DOHH2 (cell line): ENCODE results near the gene PF4V1.

Experiments used
- H3F3A ChIP-seq: fragments of 200-600 bp; sonication (generic), shearing (Covaris generic); 2 replicates; pipeline ENCODE4 v1.6.0; 2016; ENCODE audit warnings: antibody characterized with exemption, mild to moderate bottlenecking; ENCODE audit not compliant: control insufficient read depth, insufficient read depth
- H3K27ac ChIP-seq: fragments of 200-600 bp; sonication (generic); 2 replicates; pipeline ENCODE4 v1.5.1; 2014; ENCODE audit warnings: low read depth, mild to moderate bottlenecking, low read length, moderate library complexity
- H3K27me3 ChIP-seq: fragments of 200-600 bp; sonication (generic); 2 replicates; pipeline ENCODE4 v1.6.1; 2014; ENCODE audit warnings: mild to moderate bottlenecking, low read length, mixed read lengths; ENCODE audit not compliant: control insufficient read depth
- H3K36me3 ChIP-seq: fragments of 200-600 bp; sonication (generic); 2 replicates; pipeline ENCODE4 v1.6.1; 2014; ENCODE audit warnings: mild to moderate bottlenecking, low read length, moderate library complexity, mixed read lengths; ENCODE audit not compliant: control insufficient read depth
- H3K4me1 ChIP-seq: fragments of 200-600 bp; sonication (generic); 2 replicates; pipeline ENCODE4 v1.6.1; 2014; ENCODE audit warnings: mild to moderate bottlenecking, low read length, mixed read lengths; ENCODE audit not compliant: control insufficient read depth
- H3K4me2 ChIP-seq: fragments of 200-600 bp; sonication (generic); 2 replicates; pipeline ENCODE4 v1.6.0; 2014; ENCODE audit warnings: mild to moderate bottlenecking, low read length, moderate library complexity
- H3K4me3 ChIP-seq: fragments of 200-600 bp; sonication (generic); 2 replicates; pipeline ENCODE4 v1.5.1; 2014; ENCODE audit warnings: mild to moderate bottlenecking, low read length, mixed read lengths
- H3K79me2 ChIP-seq: fragments of 200-600 bp; sonication (generic); 2 replicates; pipeline ENCODE4 v1.6.1; 2014; ENCODE audit warnings: mild to moderate bottlenecking, low read length, mixed read lengths; ENCODE audit not compliant: control insufficient read depth
- H3K9me2 ChIP-seq: fragments of 200-600 bp; sonication (generic); replicated peaks from 2 replicates; pipeline ENCODE4 v1.6.1; 2014; ENCODE audit warnings: mild to moderate bottlenecking, low read length, mixed read lengths; ENCODE audit not compliant: control insufficient read depth
- H3K9me3 ChIP-seq: fragments of 200-600 bp; sonication (generic); 2 replicates; pipeline ENCODE4 v1.6.1; 2014; ENCODE audit warnings: antibody characterized with exemption, low read length, mixed read lengths; ENCODE audit not compliant: control insufficient read depth, insufficient read depth
- H4K20me1 ChIP-seq: fragments of 200-600 bp; sonication (generic); 2 replicates; pipeline ENCODE4 v1.6.0; 2014; ENCODE audit warnings: low read depth, mild to moderate bottlenecking, antibody characterized with exemption, low read length, moderate library complexity; ENCODE audit not compliant: control insufficient read depth, insufficient read depth
- CTCF ChIP-seq: fragments of 200-600 bp; sonication (generic); IDR thresholded peaks from one replicate; pipeline ENCODE4 v1.5.1; 2014; ENCODE audit warnings: antibody characterized with exemption, mild to moderate bottlenecking, low read depth, low read length; ENCODE audit not compliant: poor library complexity, severe bottlenecking
- EZH2phosphoT487 ChIP-seq: fragments of 200-600 bp; sonication (generic); IDR thresholded peaks from 2 replicates; pipeline ENCODE4 v1.6.1; 2017; ENCODE audit warnings: borderline replicate concordance, mild to moderate bottlenecking, antibody characterized with exemption, low read length, moderate library complexity, mixed read lengths

Gene PF4V1

GRCh38 chr4:73836373-73837279 is 16.5 kb upstream of the PF4V1 start, which contains the start of gene CXCL6:
TSS of gene CXCL6 (plus strand) at chr4:73836678. CDS start at chr4:73836751, 73 bp downstream.
- Histone ChIP-seq H3K36me3 (no peaks in the 10 kb centered on the region), H3K27me3 (no peaks in the 10 kb centered on the region), H3K4me3 (no peak within 1 kb of the TSS), H3K27ac (no peak within 1 kb of the TSS), H3K79me2 (no peaks in the 10 kb centered on the region), H3K4me2 (no peak within 1 kb of the TSS), H3K9me2 (no peaks in the 10 kb centered on the region), H3F3A (no peaks in the 10 kb centered on the region), H3K9me3 (no peaks in the 10 kb centered on the region), H3K4me1 (no peaks in the 10 kb centered on the region), H4K20me1 (no peaks in the 10 kb centered on the region)
- no peak for TF ChIP-seq CTCF
- no peak for TF ChIP-seq EZH2phosphoT487

- no peaks in the 10 kb centered on the region for H3F3A ChIP-seq
- no peaks in the 10 kb centered on the region for H3K9me3 ChIP-seq
- no peaks in the 10 kb centered on the region for H4K20me1 ChIP-seq
- no peak overlapping the region for H3K4me3 ChIP-seq
- no peak overlapping the region for H3K4me2 ChIP-seq
- no peaks in the 10 kb centered on the region for H3K27me3 ChIP-seq
- H3K4me1 ChIP-seq = no peaks in the 10 kb centered on the region
- no peaks in the 10 kb centered on the region for H3K36me3 ChIP-seq
- H3K9me2 ChIP-seq = no peaks in the 10 kb centered on the region
- no peaks in the 10 kb centered on the region for H3K79me2 ChIP-seq
- TF ChIP-seq CTCF = no peak
- no peak overlapping the region for H3K27ac ChIP-seq
Measured at GRCh38 chr4:73839071-73839470, 14.0 kb upstream of the PF4V1 start.

GRCh38 chr4:73839715-73840114 is 13.4 kb upstream of the PF4V1 start:
- H3K4me1 ChIP-seq = no peaks in the 10 kb centered on the region
- H3K4me2 ChIP-seq = no peak overlapping the region
- no peaks in the 10 kb centered on the region for H3K9me2 ChIP-seq
- H3F3A ChIP-seq = no peaks in the 10 kb centered on the region
- no peaks in the 10 kb centered on the region for H4K20me1 ChIP-seq
- H3K27ac ChIP-seq = no peak overlapping the region
- H3K36me3 ChIP-seq = no peaks in the 10 kb centered on the region
- no peaks in the 10 kb centered on the region for H3K9me3 ChIP-seq
- no peaks in the 10 kb centered on the region for H3K79me2 ChIP-seq
- no peaks in the 10 kb centered on the region for H3K27me3 ChIP-seq
- H3K4me3 ChIP-seq = no peak overlapping the region
- TF ChIP-seq CTCF (no peak), EZH2phosphoT487 (no peak)
